Gastroesophageal sphincter (tissue), 4 donors: ENCODE measurements around the gene KCND3. TPM values are rescaled to one million over a fixed set of nuclear protein-coding genes. Genes with fewer than 3 reads are reported as not detected.

Source experiments
- ATAC-seq: fragments of 150-250 bp; one replicate; pipeline ENCODE4 v1.9.1; 2016; ENCODE audit warnings: mild to moderate bottlenecking, moderate library complexity
- H3K27ac ChIP-seq, 4 donors: fragments of 200-600 bp; sonication (generic) in 3 of 4; 1 replicate in 3 of 4; 2 replicates in 1 of 4; pipeline ENCODE4 v1.5.1; 2016 to 2019
- H3K27me3 ChIP-seq: fragments of 200-600 bp; sonication (generic); one replicate; pipeline ENCODE4 v1.5.1; 2019
- H3K36me3 ChIP-seq, 2 donors: fragments of 200-600 bp; sonication (generic); one replicate each; pipeline ENCODE4 v1.5.1; 2019; ENCODE audit warnings: control low read depth in 1 of 2
- H3K4me1 ChIP-seq, 3 donors: fragments of 200-600 bp; sonication (generic); 1 replicate in 2 of 3; 2 replicates in 1 of 3; pipeline ENCODE4 v1.5.1; 2016 to 2019; ENCODE audit warnings: control low read depth in 2 of 3
- H3K4me3 ChIP-seq, 2 donors: fragments of 200-600 bp; sonication (generic); one replicate each; pipeline ENCODE4 v1.5.1; 2019; ENCODE audit warnings: mild to moderate bottlenecking in 1 of 2, moderate library complexity in 1 of 2
- H3K9me3 ChIP-seq, 3 donors: fragments of 200-600 bp; sonication (generic); one replicate each; pipeline ENCODE4 v1.5.1; 2017 to 2019; ENCODE audit warnings: control low read depth in 2 of 3
- CTCF ChIP-seq, 4 experiments: fragments of 200-600 bp in 2 of 4; fragments of 450-650 bp in 2 of 4; sonication (generic) in 1 of 4; IDR thresholded peaks; one replicate each; pipeline ENCODE4 v1.5.1; 2017 to 2019; ENCODE audit warnings: antibody characterized with exemption in 4 of 4, mild to moderate bottlenecking in 2 of 4, moderate library complexity in 2 of 4
- EP300 ChIP-seq: sonication (generic); formaldehyde crosslinking; IDR thresholded peaks from one replicate; pipeline ENCODE4 v1.6.1; 2017; ENCODE audit warnings: antibody characterized with exemption, mild to moderate bottlenecking
- POLR2A ChIP-seq, 2 donors: fragments of 450-650 bp; IDR thresholded peaks; one replicate each; pipeline ENCODE4 v1.6.1; 2017; ENCODE audit warnings: antibody characterized with exemption in 2 of 2, mild to moderate bottlenecking in 2 of 2, moderate library complexity in 1 of 2
- POLR2AphosphoS5 ChIP-seq: sonication (generic); formaldehyde crosslinking; IDR thresholded peaks from one replicate; pipeline ENCODE4 v1.6.1; 2017; ENCODE audit warnings: antibody characterized with exemption
- WGBS, 2 donors: methylation state at CpG; one replicate each; pipeline ENCODE4 v1.1.5; 2018; ENCODE audit warnings: low coverage in 1 of 2; 5-methylcytosine and 5-hydroxymethylcytosine counted together
- total RNA-seq, 4 donors: library from RNA; depleted of rRNA; stranded (reverse); fragments of >200 nt; gene quantifications; one replicate each; pipeline ENCODE4 v1.1.0, GENCODE V29; 2016

KCND3 gene
- total RNA-seq, 4 donors from 2014 or later: 36.2 to 58.7 (median 57.4) TPM

GRCh38 chr1:111818081-111818480, 171.4 kb downstream of the KCND3 start:
- 71 to 76% methylated on average over 1 to 4 of the region's 4 CpGs for WGBS, 2 donors
- TF ChIP-seq POLR2A (IDR thresholded peaks at IDR 0.05) (no peak), EP300 (no peak), POLR2AphosphoS5 (no peak), CTCF (IDR thresholded peaks at IDR 0.05) (no peak)

GRCh38 chr1:111814642-111815041, 174.8 kb downstream of the KCND3 start:
- H3K27me3 ChIP-seq: no peaks in the 10 kb centered on the region
- no peaks in the 10 kb centered on the region for H3K9me3 ChIP-seq
- H3K4me3 ChIP-seq: no peak overlapping the region
- peaks cover 0 to 4% of the 10 kb centered on the region in 2 donors for H3K36me3 ChIP-seq
- H3K4me1 ChIP-seq: no peaks in the 10 kb centered on the region
- H3K27ac ChIP-seq: no peak overlapping the region
- TF ChIP-seq POLR2AphosphoS5: no peak
- TF ChIP-seq POLR2A (IDR thresholded peaks at IDR 0.05): no peak
- ATAC-seq: no peak
- 100% methylated on average over 1 of the region's 3 CpGs for WGBS, 2 donors

More at GRCh38 chr1:111818081-111818480, 171.4 kb downstream of the KCND3 start:
- ATAC-seq: no peak
- no peaks in the 10 kb centered on the region for H3K4me1 ChIP-seq
- H3K9me3 ChIP-seq: no peaks in the 10 kb centered on the region
- peaks cover 0 to 4% of the 10 kb centered on the region in 2 donors for H3K36me3 ChIP-seq
- no peaks in the 10 kb centered on the region for H3K27me3 ChIP-seq
- H3K27ac ChIP-seq: no peak overlapping the region
- no peak overlapping the region for H3K4me3 ChIP-seq

GRCh38 chr1:111814305-111814628, 175.2 kb downstream of the KCND3 start:
- no peak overlapping the region for H3K4me3 ChIP-seq
- no peaks in the 10 kb centered on the region for H3K9me3 ChIP-seq
- TF ChIP-seq POLR2A (IDR thresholded peaks at IDR 0.05): no peak
- TF ChIP-seq EP300: no peak
- TF ChIP-seq CTCF (IDR thresholded peaks at IDR 0.05): no peak
- no peak for TF ChIP-seq POLR2AphosphoS5
- ATAC-seq: no peak
- no peak overlapping the region for H3K27ac ChIP-seq
- WGBS, 2 donors: 74 to 90% methylated on average over 6 to 9 of the region's 9 CpGs
- peaks cover 0 to 4% of the 10 kb centered on the region in 2 donors for H3K36me3 ChIP-seq
- H3K4me1 ChIP-seq: no peaks in the 10 kb centered on the region
- no peaks in the 10 kb centered on the region for H3K27me3 ChIP-seq

GRCh38 chr1:111813440-111814304, 175.8 kb downstream of the KCND3 start:
- Histone ChIP-seq H3K27me3 (no peaks in the 10 kb centered on the region), H3K36me3 (peaks cover 0 to 4% of the 10 kb centered on the region in 2 donors), H3K27ac (no peak overlapping the region), H3K4me1 (no peaks in the 10 kb centered on the region), H3K9me3 (no peaks in the 10 kb centered on the region), H3K4me3 (no peak overlapping the region)
- no peak for TF ChIP-seq EP300
- no peak for TF ChIP-seq CTCF (IDR thresholded peaks at IDR 0.05)
- WGBS, 2 donors: 48 to 79% methylated on average over 2 to 10 of the region's 16 CpGs
- ATAC-seq: no peak

- H3K27me3 ChIP-seq: no peaks in the 10 kb centered on the region
- no peaks in the 10 kb centered on the region for H3K4me1 ChIP-seq
- no peak overlapping the region for H3K4me3 ChIP-seq
- no peaks in the 10 kb centered on the region for H3K9me3 ChIP-seq
- ATAC-seq: no peak
- H3K36me3 ChIP-seq: no peaks in the 10 kb centered on the region
- 93 to 100% methylated on average over 2 to 3 of the region's 4 CpGs for WGBS, 2 donors
- TF ChIP-seq CTCF (IDR thresholded peaks at IDR 0.05): no peak
- TF ChIP-seq POLR2A (IDR thresholded peaks at IDR 0.05): no peak
- no peak for TF ChIP-seq POLR2AphosphoS5
- TF ChIP-seq EP300: no peak
- H3K27ac ChIP-seq: no peak overlapping the region
Observed at GRCh38 chr1:111812306-111812705, 177.2 kb downstream of the KCND3 start.
